ENCODE measurements around the gene ZNF74.

Gene ZNF74

GRCh38 chr22:20439556-20439927, 45.6 kb downstream of the ZNF74 start:
- no peak overlapping the region for H3K9ac ChIP-seq (ENCODE audit: low read depth, low read length)
- no peaks in the 10 kb centered on the region for H3K9me3 ChIP-seq (ENCODE audit: control insufficient read depth, insufficient read depth, low read length)
- peaks cover 2% of the 10 kb centered on the region for H3K36me3 ChIP-seq (ENCODE audit: control insufficient read depth, insufficient read depth, low read length)
- peaks cover 43% of the 10 kb centered on the region for H3K27me3 ChIP-seq (ENCODE audit: control insufficient read depth, insufficient read depth, low read length)
- H3K4me1 ChIP-seq (ENCODE audit: control insufficient read depth, insufficient read depth, low read length), result peaks cover 3% of the 10 kb centered on the region
- no peak overlapping the region for H3K4me3 ChIP-seq (ENCODE audit: low read depth, low read length)

- Histone ChIP-seq H3K27me3 (ENCODE audit: control insufficient read depth, insufficient read depth, low read length) (peaks cover 38% of the 10 kb centered on the region), H3K9ac (ENCODE audit: low read depth, low read length) (no peak overlapping the region), H3K36me3 (ENCODE audit: control insufficient read depth, insufficient read depth, low read length) (peaks cover 2% of the 10 kb centered on the region), H3K9me3 (ENCODE audit: control insufficient read depth, insufficient read depth, low read length) (no peaks in the 10 kb centered on the region), H3K4me3 (ENCODE audit: low read depth, low read length) (no peak overlapping the region), H3K4me1 (ENCODE audit: control insufficient read depth, insufficient read depth, low read length) (peaks cover 3% of the 10 kb centered on the region)
Observed at GRCh38 chr22:20439928-20440575, 46.1 kb downstream of the ZNF74 start.

- Histone ChIP-seq H3K36me3 (ENCODE audit: control insufficient read depth, insufficient read depth, low read length) (peaks cover 2% of the 10 kb centered on the region), H3K9ac (ENCODE audit: low read depth, low read length) (no peak overlapping the region)
Observed at GRCh38 chr22:20440637-20441591, 47.0 kb downstream of the ZNF74 start.

GRCh38 chr22:20441631-20442484, 47.9 kb downstream of the ZNF74 start:
- Histone ChIP-seq H3K9ac (ENCODE audit: low read depth, low read length) (no peak overlapping the region), H3K36me3 (ENCODE audit: control insufficient read depth, insufficient read depth, low read length) (peaks cover 2% of the 10 kb centered on the region)

More at GRCh38 chr22:20440637-20441591, 47.0 kb downstream of the ZNF74 start:
- Histone ChIP-seq H3K4me1 (ENCODE audit: control insufficient read depth, insufficient read depth, low read length) (peaks cover 3% of the 10 kb centered on the region), H3K9me3 (ENCODE audit: control insufficient read depth, insufficient read depth, low read length) (no peaks in the 10 kb centered on the region), H3K27me3 (ENCODE audit: control insufficient read depth, insufficient read depth, low read length) (peaks cover 30% of the 10 kb centered on the region), H3K4me3 (ENCODE audit: low read depth, low read length) (no peak overlapping the region)

GRCh38 chr22:20442485-20443284, 48.7 kb downstream of the ZNF74 start:
- Histone ChIP-seq H3K27me3 (ENCODE audit: control insufficient read depth, insufficient read depth, low read length) (peaks cover 17% of the 10 kb centered on the region), H3K9ac (ENCODE audit: low read depth, low read length) (no peak overlapping the region), H3K9me3 (ENCODE audit: control insufficient read depth, insufficient read depth, low read length) (no peaks in the 10 kb centered on the region), H3K4me3 (ENCODE audit: low read depth, low read length) (no peak overlapping the region), H3K36me3 (ENCODE audit: control insufficient read depth, insufficient read depth, low read length) (peaks cover 2% of the 10 kb centered on the region), H3K4me1 (ENCODE audit: control insufficient read depth, insufficient read depth, low read length) (peaks cover 3% of the 10 kb centered on the region)

More at GRCh38 chr22:20441631-20442484, 47.9 kb downstream of the ZNF74 start:
- Histone ChIP-seq H3K27me3 (ENCODE audit: control insufficient read depth, insufficient read depth, low read length) (peaks cover 22% of the 10 kb centered on the region), H3K4me1 (ENCODE audit: control insufficient read depth, insufficient read depth, low read length) (peaks cover 3% of the 10 kb centered on the region), H3K9me3 (ENCODE audit: control insufficient read depth, insufficient read depth, low read length) (no peaks in the 10 kb centered on the region), H3K4me3 (ENCODE audit: low read depth, low read length) (no peak overlapping the region)

- Histone ChIP-seq H3K9ac (ENCODE audit: low read depth, low read length) (no peak overlapping the region), H3K27me3 (ENCODE audit: control insufficient read depth, insufficient read depth, low read length) (peaks cover 3% of the 10 kb centered on the region), H3K4me3 (ENCODE audit: low read depth, low read length) (no peak overlapping the region), H3K36me3 (ENCODE audit: control insufficient read depth, insufficient read depth, low read length) (peaks cover 2% of the 10 kb centered on the region), H3K9me3 (ENCODE audit: control insufficient read depth, insufficient read depth, low read length) (no peaks in the 10 kb centered on the region), H3K4me1 (ENCODE audit: control insufficient read depth, insufficient read depth, low read length) (no peaks in the 10 kb centered on the region)
Observed at GRCh38 chr22:20444325-20444724, 50.4 kb downstream of the ZNF74 start.

GRCh38 chr22:20446383-20446970, 52.5 kb downstream of the ZNF74 start:
- Histone ChIP-seq H3K4me1 (ENCODE audit: control insufficient read depth, insufficient read depth, low read length) (no peaks in the 10 kb centered on the region), H3K36me3 (ENCODE audit: control insufficient read depth, insufficient read depth, low read length) (peaks cover 2% of the 10 kb centered on the region), H3K9ac (ENCODE audit: low read depth, low read length) (no peak overlapping the region), H3K4me3 (ENCODE audit: low read depth, low read length) (no peak overlapping the region), H3K27me3 (ENCODE audit: control insufficient read depth, insufficient read depth, low read length) (no peaks in the 10 kb centered on the region), H3K9me3 (ENCODE audit: control insufficient read depth, insufficient read depth, low read length) (no peaks in the 10 kb centered on the region)

- Histone ChIP-seq H3K4me1 (ENCODE audit: control insufficient read depth, insufficient read depth, low read length) (no peaks in the 10 kb centered on the region), H3K9ac (ENCODE audit: low read depth, low read length) (no peak overlapping the region), H3K27me3 (ENCODE audit: control insufficient read depth, insufficient read depth, low read length) (no peaks in the 10 kb centered on the region), H3K36me3 (ENCODE audit: control insufficient read depth, insufficient read depth, low read length) (no peaks in the 10 kb centered on the region), H3K9me3 (ENCODE audit: control insufficient read depth, insufficient read depth, low read length) (no peaks in the 10 kb centered on the region), H3K4me3 (ENCODE audit: low read depth, low read length) (no peak overlapping the region)
Observed at GRCh38 chr22:20448630-20449029, 54.7 kb downstream of the ZNF74 start.

GRCh38 chr22:20449819-20450550, 56.0 kb downstream of the ZNF74 start:
- H3K36me3 ChIP-seq (ENCODE audit: control insufficient read depth, insufficient read depth, low read length), result no peaks in the 10 kb centered on the region
- no peak overlapping the region for H3K4me3 ChIP-seq (ENCODE audit: low read depth, low read length)
- H3K9me3 ChIP-seq (ENCODE audit: control insufficient read depth, insufficient read depth, low read length), result no peaks in the 10 kb centered on the region
- no peak overlapping the region for H3K9ac ChIP-seq (ENCODE audit: low read depth, low read length)
- no peaks in the 10 kb centered on the region for H3K27me3 ChIP-seq (ENCODE audit: control insufficient read depth, insufficient read depth, low read length)
- H3K4me1 ChIP-seq (ENCODE audit: control insufficient read depth, insufficient read depth, low read length), result no peaks in the 10 kb centered on the region

- Histone ChIP-seq H3K27me3 (ENCODE audit: control insufficient read depth, insufficient read depth, low read length) (no peaks in the 10 kb centered on the region), H3K4me1 (ENCODE audit: control insufficient read depth, insufficient read depth, low read length) (no peaks in the 10 kb centered on the region), H3K4me3 (ENCODE audit: low read depth, low read length) (no peak overlapping the region), H3K9me3 (ENCODE audit: control insufficient read depth, insufficient read depth, low read length) (no peaks in the 10 kb centered on the region), H3K36me3 (ENCODE audit: control insufficient read depth, insufficient read depth, low read length) (no peaks in the 10 kb centered on the region), H3K9ac (ENCODE audit: low read depth, low read length) (no peak overlapping the region)
Observed at GRCh38 chr22:20450551-20450906, 56.6 kb downstream of the ZNF74 start.

Measured in iPS-15b (cell line).